ENCODE measurements around the gene PSMA2.

GRCh38 chr7:42886893-42887505 is 45.0 kb downstream of the PSMA2 start:
- no peak for TF ChIP-seq CTCF (IDR thresholded peaks at IDR 0.05; ENCODE audit: poor library complexity)
- no peak for TF ChIP-seq EZH2 (IDR thresholded peaks at IDR 0.05; ENCODE audit: borderline replicate concordance)
- TF ChIP-seq EZH2phosphoT487 (IDR thresholded peaks at IDR 0.05; ENCODE audit: low read depth, severe bottlenecking, unreplicated experiment), result no peak
